OCI-LY3 (cell line): Measurements from ENCODE around the gene PYY.

ENCODE experiments used
- H2AFZ ChIP-seq: fragments of 200-600, 300-600 bp; shearing (Covaris generic); 2 replicates; pipeline ENCODE4 v1.6.0; 2014; ENCODE audit warnings: antibody characterized with exemption, low read depth, low read length
- H3K27ac ChIP-seq: fragments of 200-600, 300-600 bp; sonication (generic); 2 replicates; pipeline ENCODE4 v1.5.1; 2014; ENCODE audit warnings: mild to moderate bottlenecking, low read length, moderate library complexity, mixed read lengths
- H3K27me3 ChIP-seq: fragments of 200-600, 300-600 bp; sonication (generic); 2 replicates; pipeline ENCODE4 v1.6.1; 2014; ENCODE audit warnings: low read depth, low read length, mixed read lengths
- H3K36me3 ChIP-seq: fragments of 200-600, 300-600 bp; sonication (generic); replicated peaks from 2 replicates; pipeline ENCODE3; 2014; ENCODE audit warnings: low read depth, low read length, mixed read lengths
- H3K4me1 ChIP-seq: fragments of 300-600, 200-600 bp; sonication (generic); 2 replicates; pipeline ENCODE4 v1.6.1; 2014; ENCODE audit warnings: low read length, mixed read lengths
- H3K4me2 ChIP-seq: fragments of 200-600, 300-600 bp; sonication (generic); 2 replicates; pipeline ENCODE4 v1.6.1; 2014; ENCODE audit warnings: low read length, mixed read lengths
- H3K4me3 ChIP-seq: fragments of 300-600, 200-600 bp; sonication (generic); 2 replicates; pipeline ENCODE4 v1.5.1; 2014; ENCODE audit warnings: antibody characterized with exemption, mild to moderate bottlenecking, low read length, moderate library complexity
- H3K79me2 ChIP-seq: fragments of 300-600, 200-600 bp; shearing (Covaris generic); 2 replicates; pipeline ENCODE4 v1.6.1; 2014; ENCODE audit warnings: mild to moderate bottlenecking, low read length, mixed read lengths
- H3K9ac ChIP-seq: fragments of 300-600, 200-600 bp; shearing (Covaris generic); 2 replicates; pipeline ENCODE4 v1.6.0; 2014; ENCODE audit warnings: mild to moderate bottlenecking, low read length, moderate library complexity
- H3K9me3 ChIP-seq: fragments of 200-600, 300-600 bp; shearing (Covaris generic); 2 replicates; pipeline ENCODE4 v1.6.1; 2014; ENCODE audit warnings: low read length, mixed read lengths; ENCODE audit not compliant: insufficient read depth
- H4K20me1 ChIP-seq: fragments of 200-600, 300-600 bp; sonication (generic); 2 replicates; pipeline ENCODE4 v1.6.1; 2016; ENCODE audit warnings: low read length, mixed read lengths; ENCODE audit not compliant: insufficient read depth
- EZH2phosphoT487 ChIP-seq: fragments of 200-600 bp; shearing (Covaris generic); IDR thresholded peaks from 2 replicates; pipeline ENCODE4 v1.6.1; 2018; ENCODE audit warnings: antibody characterized with exemption, mixed run types, low read depth
- TF ChIP-seq, protein P1 (sequence below): fragments of 200-600, 300-600 bp; sonication (generic); IDR thresholded peaks from 2 replicates; pipeline ENCODE4 v1.5.1; 2014; ENCODE audit warnings: antibody characterized with exemption, low read length, low read depth

The PYY gene

DNA sequence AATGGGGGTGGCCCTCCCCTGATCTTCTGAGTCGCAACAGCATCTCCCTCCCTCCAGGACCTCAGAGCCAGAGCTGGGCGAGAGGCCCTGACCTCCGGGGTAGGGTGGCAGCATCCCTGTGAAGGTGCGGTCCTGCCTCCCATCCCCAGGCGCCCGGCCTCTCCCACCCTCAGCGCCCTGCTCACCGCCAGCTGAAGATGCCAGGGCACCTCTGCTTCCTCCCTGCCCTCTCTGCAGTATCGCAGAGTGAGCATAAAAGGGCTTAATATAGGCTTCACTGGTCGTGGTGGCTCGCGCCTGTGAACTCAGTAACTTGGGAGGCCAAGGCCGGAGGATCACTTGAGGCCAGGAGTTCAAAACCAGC lies 35.7 kb downstream of the PYY start:
- H4K20me1 ChIP-seq: no peaks in the 10 kb centered on the region
- H3K27ac ChIP-seq: no peak overlapping the region
- H3K79me2 ChIP-seq: no peaks in the 10 kb centered on the region
- H3K36me3 ChIP-seq: no peaks in the 10 kb centered on the region
- H3K4me3 ChIP-seq: no peak overlapping the region
- no peak overlapping the region for H3K4me2 ChIP-seq
- no peaks in the 10 kb centered on the region for H3K9me3 ChIP-seq
- H3K27me3 ChIP-seq: no peaks in the 10 kb centered on the region
- H2AFZ ChIP-seq: no peak overlapping the region
- TF ChIP-seq, protein P1, sequence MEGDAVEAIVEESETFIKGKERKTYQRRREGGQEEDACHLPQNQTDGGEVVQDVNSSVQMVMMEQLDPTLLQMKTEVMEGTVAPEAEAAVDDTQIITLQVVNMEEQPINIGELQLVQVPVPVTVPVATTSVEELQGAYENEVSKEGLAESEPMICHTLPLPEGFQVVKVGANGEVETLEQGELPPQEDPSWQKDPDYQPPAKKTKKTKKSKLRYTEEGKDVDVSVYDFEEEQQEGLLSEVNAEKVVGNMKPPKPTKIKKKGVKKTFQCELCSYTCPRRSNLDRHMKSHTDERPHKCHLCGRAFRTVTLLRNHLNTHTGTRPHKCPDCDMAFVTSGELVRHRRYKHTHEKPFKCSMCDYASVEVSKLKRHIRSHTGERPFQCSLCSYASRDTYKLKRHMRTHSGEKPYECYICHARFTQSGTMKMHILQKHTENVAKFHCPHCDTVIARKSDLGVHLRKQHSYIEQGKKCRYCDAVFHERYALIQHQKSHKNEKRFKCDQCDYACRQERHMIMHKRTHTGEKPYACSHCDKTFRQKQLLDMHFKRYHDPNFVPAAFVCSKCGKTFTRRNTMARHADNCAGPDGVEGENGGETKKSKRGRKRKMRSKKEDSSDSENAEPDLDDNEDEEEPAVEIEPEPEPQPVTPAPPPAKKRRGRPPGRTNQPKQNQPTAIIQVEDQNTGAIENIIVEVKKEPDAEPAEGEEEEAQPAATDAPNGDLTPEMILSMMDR: no peak
- no peak for TF ChIP-seq EZH2phosphoT487
- no peaks in the 10 kb centered on the region for H3K4me1 ChIP-seq
- H3K9ac ChIP-seq: no peak overlapping the region

DNA sequence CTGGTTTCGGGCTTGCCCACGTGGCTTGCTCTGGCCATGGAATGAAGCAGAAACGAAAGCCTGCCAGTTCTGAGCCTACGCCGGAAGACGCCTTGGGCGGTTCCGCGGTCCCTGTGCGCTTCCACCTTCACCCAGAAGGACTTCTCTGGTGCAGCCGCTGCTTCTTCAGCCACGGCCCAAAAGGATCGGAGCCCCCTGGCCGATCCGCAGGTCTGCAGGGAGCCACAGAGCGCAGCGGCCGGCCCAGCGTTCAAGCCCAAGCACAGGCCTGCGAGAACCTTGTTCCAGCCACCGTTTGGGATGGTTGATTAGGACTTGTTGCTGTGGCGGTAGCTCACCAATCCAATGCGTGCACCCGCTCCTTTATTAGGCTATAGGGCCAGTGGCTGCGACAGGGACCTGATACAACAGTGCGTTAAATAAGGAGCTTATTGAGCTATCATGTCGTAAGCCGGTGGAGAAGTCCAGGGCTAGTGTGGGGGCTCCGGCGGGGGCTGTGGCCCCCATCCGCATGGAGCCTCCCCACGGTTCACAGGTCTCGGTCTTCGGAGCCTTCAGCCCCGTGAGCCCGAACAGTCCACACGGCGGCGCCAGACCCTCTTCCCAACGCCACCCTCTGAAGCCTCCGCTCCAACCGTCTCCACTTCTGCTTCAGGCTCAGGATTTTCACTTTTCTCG lies 36.3 kb downstream of the PYY start:
- Histone ChIP-seq H3K27ac (no peak overlapping the region), H3K27me3 (no peaks in the 10 kb centered on the region; the same call in 1 of the 2 replicates), H3K9ac (no peak overlapping the region), H3K79me2 (no peaks in the 10 kb centered on the region), H3K4me1 (no peaks in the 10 kb centered on the region), H3K4me3 (no peak overlapping the region), H2AFZ (no peak overlapping the region), H3K4me2 (no peak overlapping the region), H3K36me3 (no peaks in the 10 kb centered on the region), H3K9me3 (no peaks in the 10 kb centered on the region), H4K20me1 (no peaks in the 10 kb centered on the region)
- TF ChIP-seq, protein P1: no peak
- TF ChIP-seq EZH2phosphoT487: no peak

DNA sequence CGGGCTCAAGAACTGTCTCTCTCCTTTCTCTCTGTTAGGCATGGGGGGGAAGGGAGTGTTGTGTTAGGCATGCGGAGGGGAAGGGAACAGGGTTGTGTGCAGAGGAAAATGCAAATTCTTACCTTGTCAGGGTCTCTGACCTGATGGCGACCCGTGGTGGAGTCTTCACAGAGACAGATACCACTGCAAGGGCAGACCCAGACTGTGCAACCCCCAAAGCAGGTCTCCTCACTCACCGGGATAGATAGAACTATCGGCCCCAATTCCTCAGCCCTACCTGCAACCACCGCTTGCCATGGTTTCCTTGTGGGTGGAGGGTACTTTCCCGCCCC lies 36.8 kb downstream of the PYY start:
- Histone ChIP-seq H3K27ac (no peak overlapping the region), H3K79me2 (no peaks in the 10 kb centered on the region), H3K4me3 (no peak overlapping the region), H3K36me3 (no peaks in the 10 kb centered on the region), H4K20me1 (no peaks in the 10 kb centered on the region), H3K9me3 (no peaks in the 10 kb centered on the region), H3K27me3 (no peaks in the 10 kb centered on the region; the same call in 1 of the 2 replicates), H3K4me2 (no peak overlapping the region), H2AFZ (no peak overlapping the region), H3K4me1 (no peaks in the 10 kb centered on the region), H3K9ac (no peak overlapping the region)
- no peak for TF ChIP-seq EZH2phosphoT487
- TF ChIP-seq, protein P1: no peak

DNA sequence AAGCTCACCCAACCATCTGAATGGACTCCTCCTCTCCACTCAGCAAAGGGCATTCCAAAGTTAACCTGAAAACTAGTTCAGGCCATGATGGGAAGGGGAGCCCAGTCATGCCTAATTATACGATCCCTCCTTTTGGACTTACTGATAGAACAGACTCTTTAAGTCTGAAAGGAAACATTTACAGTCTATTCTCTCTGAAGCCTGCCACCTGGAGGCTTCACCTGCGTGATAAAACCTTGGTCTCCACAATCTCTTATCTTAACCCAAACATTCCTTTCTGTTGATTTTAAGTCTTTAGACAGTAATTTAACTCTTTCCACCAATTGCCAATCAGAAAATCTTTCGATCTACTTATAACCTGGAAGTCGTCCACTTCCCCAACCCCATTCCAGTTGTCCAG lies 37.4 kb downstream of the PYY start:
- TF ChIP-seq, protein P1: no peak
- TF ChIP-seq EZH2phosphoT487: no peak
- H4K20me1 ChIP-seq: no peaks in the 10 kb centered on the region
- H2AFZ ChIP-seq: no peak overlapping the region
- H3K36me3 ChIP-seq: no peaks in the 10 kb centered on the region
- no peaks in the 10 kb centered on the region for H3K4me1 ChIP-seq
- H3K27me3 ChIP-seq: no peaks in the 10 kb centered on the region; the same call in 1 of the 2 replicates
- no peaks in the 10 kb centered on the region for H3K9me3 ChIP-seq
- H3K79me2 ChIP-seq: no peaks in the 10 kb centered on the region
- no peak overlapping the region for H3K9ac ChIP-seq
- no peak overlapping the region for H3K27ac ChIP-seq
- no peak overlapping the region for H3K4me3 ChIP-seq
- H3K4me2 ChIP-seq: no peak overlapping the region
